Activated naive CD4-positive, alpha-beta T cell treated with Interleukin-2 at 50 U/mL for 16 hours (primary cell): ENCODE data around the gene CTNND2.

Source experiments
- DNase-seq: peaks from one replicate; pipeline ENCODE4 v3.0.0-alpha.2; 2020

Gene CTNND2

GRCh38 chr5:11904265-11904906 lies at the start of gene CTNND2:
CTNND2 (minus strand) TSS chr5:11904446; CDS start chr5:11903853, 593 bp downstream.
- no peak for DNase-seq

GRCh38 chr5:11946317-11946716 lies 42.1 kb upstream of the CTNND2 start:
- DNase-seq = no peak

GRCh38 chr5:11941566-11941965 lies 37.3 kb upstream of the CTNND2 start:
- DNase-seq = no peak

- no peak for DNase-seq
Measured at GRCh38 chr5:11931638-11932037, 27.4 kb upstream of the CTNND2 start.

- DNase-seq = no peak
Measured at GRCh38 chr5:11928909-11929308, 24.7 kb upstream of the CTNND2 start.

GRCh38 chr5:11925701-11926100 lies 21.5 kb upstream of the CTNND2 start:
- DNase-seq = no peak

- no peak for DNase-seq
Measured at GRCh38 chr5:11922394-11922793, 18.1 kb upstream of the CTNND2 start.

- DNase-seq = no peak
Measured at GRCh38 chr5:11918463-11919045, 14.3 kb upstream of the CTNND2 start.

GRCh38 chr5:11909471-11909870 lies 5.2 kb upstream of the CTNND2 start:
- no peak for DNase-seq

- no peak for DNase-seq
Measured at GRCh38 chr5:11906497-11906896, 2.3 kb upstream of the CTNND2 start.

GRCh38 chr5:11905206-11905605 lies 960 bp upstream of the CTNND2 start:
- no peak for DNase-seq

GRCh38 chr5:11903614-11904264 lies 507 bp downstream of the CTNND2 start:
- DNase-seq = no peak

GRCh38 chr5:11903121-11903613 lies 1.1 kb downstream of the CTNND2 start:
- DNase-seq = no peak

GRCh38 chr5:11902201-11902619 lies 2.0 kb downstream of the CTNND2 start:
- DNase-seq = no peak

- no peak for DNase-seq
Measured at GRCh38 chr5:11898787-11899186, 5.5 kb downstream of the CTNND2 start.

- DNase-seq = no peak
Measured at GRCh38 chr5:11897781-11898180, 6.5 kb downstream of the CTNND2 start.

GRCh38 chr5:11894992-11895391 lies 9.3 kb downstream of the CTNND2 start:
- no peak for DNase-seq

- no peak for DNase-seq
Measured at GRCh38 chr5:11892832-11893231, 11.4 kb downstream of the CTNND2 start.

GRCh38 chr5:11890777-11891176 lies 13.5 kb downstream of the CTNND2 start:
- no peak for DNase-seq

GRCh38 chr5:11888221-11888620 lies 16.0 kb downstream of the CTNND2 start:
- DNase-seq = no peak

- no peak for DNase-seq
Measured at GRCh38 chr5:11878814-11879213, 25.4 kb downstream of the CTNND2 start.

GRCh38 chr5:11873587-11873986 lies 30.7 kb downstream of the CTNND2 start:
- DNase-seq = no peak

GRCh38 chr5:11869203-11869602 lies 35.0 kb downstream of the CTNND2 start:
- DNase-seq = no peak

GRCh38 chr5:11863911-11864310 lies 40.3 kb downstream of the CTNND2 start:
- DNase-seq = no peak
